DOHH2 (cell line): ENCODE measurements around the gene MIS12.

ENCODE experiments used
- EZH2phosphoT487 ChIP-seq: fragments of 200-600 bp; sonication (generic); IDR thresholded peaks from 2 replicates; pipeline ENCODE4 v1.6.1; 2017; ENCODE audit warnings: borderline replicate concordance, mild to moderate bottlenecking, antibody characterized with exemption, low read length, moderate library complexity, mixed read lengths
- TF ChIP-seq, protein P1 (sequence below): fragments of 200-600 bp; sonication (generic); IDR thresholded peaks from one replicate; pipeline ENCODE4 v1.5.1; 2014; ENCODE audit warnings: antibody characterized with exemption, mild to moderate bottlenecking, low read depth, low read length; ENCODE audit not compliant: poor library complexity, severe bottlenecking

DNA sequence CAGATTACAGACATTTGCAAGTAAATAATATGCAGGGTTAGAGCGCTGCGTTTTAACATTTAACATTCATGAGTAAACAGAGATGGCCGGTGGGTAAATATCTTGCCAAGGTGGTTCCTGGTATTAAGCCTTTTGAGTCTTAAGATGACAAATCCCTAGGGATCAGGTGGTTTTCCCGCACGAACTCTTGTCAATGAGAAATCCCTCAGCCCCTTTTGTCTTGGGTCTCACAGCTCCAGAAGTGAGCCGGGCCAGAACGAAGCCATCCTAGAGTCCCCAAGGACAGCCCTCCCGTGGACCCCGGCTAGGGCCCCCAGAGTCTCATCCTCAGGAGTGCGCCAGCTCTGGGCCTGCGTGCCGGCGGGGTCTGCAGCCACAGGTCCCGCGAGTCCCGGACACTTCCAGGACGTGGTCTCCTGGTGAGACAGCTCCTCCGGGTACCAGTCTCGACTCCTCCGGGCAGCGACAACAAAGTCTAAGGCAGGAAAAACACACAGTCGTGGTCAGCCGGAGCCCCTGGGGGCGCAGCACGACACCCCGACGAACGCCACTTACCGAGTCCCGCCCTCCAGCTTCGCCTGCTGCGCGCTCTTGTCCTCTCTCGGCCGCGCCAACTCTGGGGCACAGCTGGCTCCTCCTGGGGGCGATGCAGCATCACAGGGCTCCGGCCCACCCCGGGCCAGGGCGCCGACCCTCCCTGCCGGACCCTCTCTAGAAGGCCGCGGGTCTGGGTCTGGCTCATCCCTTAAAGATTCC is 13.3 kb downstream of the MIS12 start:
- TF ChIP-seq, protein P1, sequence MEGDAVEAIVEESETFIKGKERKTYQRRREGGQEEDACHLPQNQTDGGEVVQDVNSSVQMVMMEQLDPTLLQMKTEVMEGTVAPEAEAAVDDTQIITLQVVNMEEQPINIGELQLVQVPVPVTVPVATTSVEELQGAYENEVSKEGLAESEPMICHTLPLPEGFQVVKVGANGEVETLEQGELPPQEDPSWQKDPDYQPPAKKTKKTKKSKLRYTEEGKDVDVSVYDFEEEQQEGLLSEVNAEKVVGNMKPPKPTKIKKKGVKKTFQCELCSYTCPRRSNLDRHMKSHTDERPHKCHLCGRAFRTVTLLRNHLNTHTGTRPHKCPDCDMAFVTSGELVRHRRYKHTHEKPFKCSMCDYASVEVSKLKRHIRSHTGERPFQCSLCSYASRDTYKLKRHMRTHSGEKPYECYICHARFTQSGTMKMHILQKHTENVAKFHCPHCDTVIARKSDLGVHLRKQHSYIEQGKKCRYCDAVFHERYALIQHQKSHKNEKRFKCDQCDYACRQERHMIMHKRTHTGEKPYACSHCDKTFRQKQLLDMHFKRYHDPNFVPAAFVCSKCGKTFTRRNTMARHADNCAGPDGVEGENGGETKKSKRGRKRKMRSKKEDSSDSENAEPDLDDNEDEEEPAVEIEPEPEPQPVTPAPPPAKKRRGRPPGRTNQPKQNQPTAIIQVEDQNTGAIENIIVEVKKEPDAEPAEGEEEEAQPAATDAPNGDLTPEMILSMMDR, result no peak
- no peak for TF ChIP-seq EZH2phosphoT487
